ENCODE results near the gene NPFFR1. TPM values are rescaled to one million over a fixed set of nuclear protein-coding genes. Genes with fewer than 3 reads are reported as not detected.

Gene NPFFR1
- total RNA-seq, 4 donors from 2014 or later: 0.22 to 0.42 TPM; not detected in 2

DNA sequence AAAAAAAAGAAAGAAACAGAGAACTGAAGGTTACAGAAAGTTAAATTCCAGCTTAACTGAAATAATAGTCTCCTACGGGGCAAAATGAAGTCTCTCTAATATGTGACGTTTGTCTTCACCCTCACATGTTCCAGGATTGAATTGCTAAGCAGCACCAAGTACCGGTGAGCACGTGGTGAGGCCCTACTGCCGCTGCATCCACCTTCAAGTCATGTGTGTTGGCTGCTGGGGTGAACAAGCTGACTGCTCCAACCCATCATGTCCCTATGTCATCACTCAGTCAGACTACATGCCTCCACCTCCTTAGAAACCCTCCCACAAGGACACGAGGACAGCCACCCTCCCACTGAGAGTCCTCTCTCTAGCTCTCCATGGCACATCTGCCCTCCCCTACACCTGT is 35.4 kb upstream of the NPFFR1 start:
- 88 to 91% methylated on average over 6 of the region's 6 CpGs for WGBS, 2 donors
- no peak overlapping the region for H3K4me3 ChIP-seq (ENCODE audit: low read depth, poor library complexity, severe bottlenecking)
- DNase-seq (ENCODE audit: low spot score in 2 of 2): no peak
- intact Hi-C loops (cut with DNase I; ENCODE audit: low total_unique reads): no loop called here
- TF ChIP-seq, protein P1, sequence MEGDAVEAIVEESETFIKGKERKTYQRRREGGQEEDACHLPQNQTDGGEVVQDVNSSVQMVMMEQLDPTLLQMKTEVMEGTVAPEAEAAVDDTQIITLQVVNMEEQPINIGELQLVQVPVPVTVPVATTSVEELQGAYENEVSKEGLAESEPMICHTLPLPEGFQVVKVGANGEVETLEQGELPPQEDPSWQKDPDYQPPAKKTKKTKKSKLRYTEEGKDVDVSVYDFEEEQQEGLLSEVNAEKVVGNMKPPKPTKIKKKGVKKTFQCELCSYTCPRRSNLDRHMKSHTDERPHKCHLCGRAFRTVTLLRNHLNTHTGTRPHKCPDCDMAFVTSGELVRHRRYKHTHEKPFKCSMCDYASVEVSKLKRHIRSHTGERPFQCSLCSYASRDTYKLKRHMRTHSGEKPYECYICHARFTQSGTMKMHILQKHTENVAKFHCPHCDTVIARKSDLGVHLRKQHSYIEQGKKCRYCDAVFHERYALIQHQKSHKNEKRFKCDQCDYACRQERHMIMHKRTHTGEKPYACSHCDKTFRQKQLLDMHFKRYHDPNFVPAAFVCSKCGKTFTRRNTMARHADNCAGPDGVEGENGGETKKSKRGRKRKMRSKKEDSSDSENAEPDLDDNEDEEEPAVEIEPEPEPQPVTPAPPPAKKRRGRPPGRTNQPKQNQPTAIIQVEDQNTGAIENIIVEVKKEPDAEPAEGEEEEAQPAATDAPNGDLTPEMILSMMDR (IDR thresholded peaks at IDR 0.05): no peak
- no peak for TF ChIP-seq POLR2A (IDR thresholded peaks at IDR 0.05)

DNA sequence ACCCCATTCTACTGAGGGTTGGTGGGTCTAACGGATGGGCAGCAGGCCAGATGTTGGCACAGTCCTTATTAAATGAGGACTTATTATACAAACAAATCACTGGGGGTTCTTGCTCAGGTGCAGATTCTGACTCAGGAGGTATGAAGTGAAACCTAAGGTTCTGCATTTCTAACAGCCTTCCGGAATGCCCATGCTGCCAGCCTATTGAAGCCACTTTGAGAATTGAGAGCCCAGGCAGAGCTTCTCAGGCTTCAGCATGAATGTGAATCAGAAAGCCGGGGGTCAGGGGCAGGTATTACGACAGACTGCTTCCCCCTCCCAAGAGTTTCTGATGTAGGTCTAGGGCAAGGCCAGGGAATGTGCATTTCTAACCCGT is 34.1 kb upstream of the NPFFR1 start:
- no peak overlapping the region for H3K4me3 ChIP-seq (ENCODE audit: low read depth, poor library complexity, severe bottlenecking)
- WGBS, 2 donors: 81 to 98% methylated on average over 5 of the region's 5 CpGs
- no peak for DNase-seq (ENCODE audit: low spot score in 2 of 2)
- TF ChIP-seq, protein P1 (IDR thresholded peaks at IDR 0.05): no peak
- intact Hi-C loops (cut with DNase I; ENCODE audit: low total_unique reads): no loop called here

DNA sequence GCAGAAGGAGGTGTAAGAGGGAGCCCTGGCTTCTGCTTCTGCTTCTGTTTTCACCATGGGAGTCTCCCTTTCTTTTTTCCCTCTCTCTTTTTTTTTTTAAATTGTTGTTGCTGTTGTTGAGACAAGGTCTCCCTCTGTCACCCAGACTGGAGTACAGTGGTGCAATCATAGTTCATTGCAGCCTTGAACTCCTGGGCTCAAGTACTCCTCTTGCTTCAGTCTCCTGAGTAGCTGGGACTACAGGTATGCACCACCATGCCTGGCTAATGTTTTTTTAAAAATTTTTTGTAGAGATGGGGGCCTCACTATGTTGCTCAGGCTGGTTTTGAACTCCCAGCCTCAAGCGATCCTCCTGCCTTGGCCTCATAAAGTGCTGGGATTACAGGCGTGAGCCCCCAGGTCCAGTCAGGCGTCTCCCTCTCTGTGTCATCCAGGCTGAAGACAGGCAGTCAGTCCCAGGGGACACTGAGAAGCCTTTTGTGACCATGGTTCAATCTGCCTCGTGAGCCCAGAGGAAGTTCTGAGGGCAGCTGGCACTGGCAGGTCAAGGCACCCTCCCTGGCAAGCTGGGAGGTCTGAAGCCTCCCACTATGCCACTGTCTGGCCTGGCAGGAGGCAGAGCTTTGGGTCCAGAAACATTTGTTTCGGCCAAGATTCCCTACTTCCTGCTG is 33.6 kb upstream of the NPFFR1 start:
- intact Hi-C loops (cut with DNase I; ENCODE audit: low total_unique reads): no loop called here
- DNase-seq (ENCODE audit: low spot score in 2 of 2): no peak
- TF ChIP-seq, protein P1 (IDR thresholded peaks at IDR 0.05): no peak
- TF ChIP-seq POLR2A (IDR thresholded peaks at IDR 0.05): no peak
- 90 to 94% methylated on average over 5 of the region's 5 CpGs for WGBS, 2 donors
- no peak overlapping the region for H3K4me3 ChIP-seq (ENCODE audit: low read depth, poor library complexity, severe bottlenecking)

DNA sequence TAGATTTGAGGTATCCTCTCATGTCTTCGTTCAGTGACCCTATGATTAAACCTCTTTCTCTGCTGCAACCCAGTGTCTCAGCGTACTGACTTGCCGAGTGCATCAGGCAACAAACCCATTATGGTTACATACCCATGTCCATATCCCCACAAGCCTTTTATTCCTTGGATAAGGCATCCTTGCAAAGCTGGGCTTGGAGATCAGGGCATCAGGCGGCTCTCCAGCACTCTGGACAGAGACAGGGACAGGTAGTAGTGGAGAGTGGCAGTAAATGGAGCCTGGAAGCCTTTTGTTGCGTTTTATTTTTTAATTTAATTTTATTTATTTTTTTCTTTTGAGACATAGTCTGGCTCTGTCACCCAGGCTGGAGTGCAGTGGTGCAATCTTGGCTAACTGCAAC is 32.0 kb upstream of the NPFFR1 start:
- H3K4me3 ChIP-seq (ENCODE audit: low read depth, poor library complexity, severe bottlenecking): no peak overlapping the region
- WGBS, 2 donors: 94 to 96% methylated on average over 5 of the region's 5 CpGs
- DNase-seq (ENCODE audit: low spot score in 2 of 2): no peak
- TF ChIP-seq, protein P1 (IDR thresholded peaks at IDR 0.05): no peak
- no peak for TF ChIP-seq POLR2A (IDR thresholded peaks at IDR 0.05)
- intact Hi-C loops (cut with DNase I; ENCODE audit: low total_unique reads): no loop called here

DNA sequence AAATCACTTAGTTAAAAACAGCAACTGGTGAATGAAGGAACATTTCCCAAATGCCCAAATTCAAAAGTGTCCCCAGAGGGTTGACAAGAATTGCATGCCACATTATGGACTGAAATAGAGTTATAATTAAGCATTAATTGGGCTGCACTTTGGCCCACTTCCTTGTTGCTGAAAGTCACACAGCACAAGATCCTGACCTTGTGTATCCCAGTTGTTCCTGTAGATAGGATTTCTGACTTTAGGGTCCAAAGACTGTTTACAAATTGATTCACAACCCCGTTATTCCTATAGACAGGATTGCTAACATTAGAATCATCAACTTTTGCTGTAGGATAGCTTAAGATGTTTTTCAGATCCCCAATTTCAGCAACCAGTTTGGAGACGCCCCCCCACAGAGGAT is 31.5 kb upstream of the NPFFR1 start:
- intact Hi-C loops (cut with DNase I; ENCODE audit: low total_unique reads): no loop called here
- H3K4me3 ChIP-seq (ENCODE audit: low read depth, poor library complexity, severe bottlenecking): no peak overlapping the region
- TF ChIP-seq, protein P1 (IDR thresholded peaks at IDR 0.05): no peak
- no peak for TF ChIP-seq POLR2A (IDR thresholded peaks at IDR 0.05)
- DNase-seq (ENCODE audit: low spot score in 2 of 2): no peak
- 77 to 79% methylated on average over 2 of the region's 2 CpGs for WGBS, 2 donors

DNA sequence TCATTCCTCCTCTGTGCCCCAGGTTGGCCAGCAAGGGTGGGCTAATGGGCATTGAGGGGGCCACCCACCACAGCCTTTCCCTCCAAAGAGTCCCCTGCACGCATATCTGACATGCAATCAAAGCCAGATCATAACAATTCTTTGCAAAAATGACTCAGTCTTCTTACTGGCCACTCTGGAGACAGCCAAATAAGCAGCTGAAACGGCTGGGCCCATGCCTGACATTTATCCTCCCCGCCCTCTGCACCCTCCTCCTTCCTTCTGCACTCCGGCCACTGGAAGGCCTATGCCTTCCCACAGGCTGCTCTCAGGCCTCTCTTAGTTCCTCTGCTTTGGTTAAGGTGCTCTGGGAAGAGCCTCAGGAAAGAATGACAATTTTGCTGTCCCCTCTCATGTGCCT is 29.2 kb upstream of the NPFFR1 start:
- TF ChIP-seq, protein P1 (IDR thresholded peaks at IDR 0.05): no peak
- TF ChIP-seq POLR2A (IDR thresholded peaks at IDR 0.05): no peak
- WGBS, 2 donors: 55 to 62% methylated on average over 4 of the region's 4 CpGs
- intact Hi-C loops (cut with DNase I; ENCODE audit: low total_unique reads): loop anchor here (5.0 kb wide), 1 partner anchor 1479 kb away; no protein-coding TSS in a partner anchor
- no peak for DNase-seq (ENCODE audit: low spot score in 2 of 2)
- no peak overlapping the region for H3K4me3 ChIP-seq (ENCODE audit: low read depth, poor library complexity, severe bottlenecking)

All from lower leg skin (tissue), 4 donors.